Measurements from ENCODE around the gene MLN.

MLN gene

GRCh38 chr6:33820243-33820642, 16.4 kb upstream of the MLN start:
- no peak overlapping the region for H3K4me2 ChIP-seq (ENCODE audit: insufficient read depth, low read length)
- no peak overlapping the region for H3K27ac ChIP-seq (ENCODE audit: low read length)
- no peaks in the 10 kb centered on the region for H3K36me3 ChIP-seq (ENCODE audit: insufficient read depth, low read length)
- peaks cover 8% of the 10 kb centered on the region for H3K27me3 ChIP-seq (ENCODE audit: insufficient read depth, low read length, poor library complexity)
- H2AFZ ChIP-seq (ENCODE audit: low read depth, low read length), result no peak overlapping the region
- no peaks in the 10 kb centered on the region for H3K4me1 ChIP-seq (ENCODE audit: insufficient read depth, low read length)
- no peak overlapping the region for H3K4me3 ChIP-seq (ENCODE audit: low read depth in 1 of 2, low read length in 2 of 2)
- no peaks in the 10 kb centered on the region; the same call in 1 of the 2 replicates for H4K20me1 ChIP-seq (ENCODE audit: insufficient read depth, low read length)
- H3K9me3 ChIP-seq (ENCODE audit: insufficient read depth, low read length, severe bottlenecking), result no peaks in the 10 kb centered on the region
- ATAC-seq (ENCODE audit: insufficient read depth, low read depth) (no peak), DNase-seq (no peak)
- H3K79me2 ChIP-seq (ENCODE audit: insufficient read depth, low read length), result no peaks in the 10 kb centered on the region
- TF ChIP-seq CTCF (IDR thresholded peaks at IDR 0.05; ENCODE audit: borderline replicate concordance, extremely low read depth, low read length, poor library complexity, severe bottlenecking), result no peak
- no peak overlapping the region for H3K9ac ChIP-seq (ENCODE audit: low read depth, low read length)

GRCh38 chr6:33819021-33819420, 15.2 kb upstream of the MLN start:
- H3K9me3 ChIP-seq (ENCODE audit: insufficient read depth, low read length, severe bottlenecking), result no peaks in the 10 kb centered on the region
- DNase-seq, result no peak

GRCh38 chr6:33818293-33818692, 14.5 kb upstream of the MLN start:
- no peaks in the 10 kb centered on the region for H3K79me2 ChIP-seq (ENCODE audit: insufficient read depth, low read length)
- ATAC-seq (ENCODE audit: insufficient read depth, low read depth) (no peak), DNase-seq (no peak)
- H3K36me3 ChIP-seq (ENCODE audit: insufficient read depth, low read length), result no peaks in the 10 kb centered on the region
- H3K9me3 ChIP-seq (ENCODE audit: insufficient read depth, low read length, severe bottlenecking), result no peaks in the 10 kb centered on the region
- H2AFZ ChIP-seq (ENCODE audit: low read depth, low read length), result no peak overlapping the region
- no peak overlapping the region for H3K9ac ChIP-seq (ENCODE audit: low read depth, low read length)
- peaks cover 5% of the 10 kb centered on the region for H4K20me1 ChIP-seq (ENCODE audit: insufficient read depth, low read length)
- H3K4me2 ChIP-seq (ENCODE audit: insufficient read depth, low read length), result no peak overlapping the region
- H3K4me3 ChIP-seq (ENCODE audit: low read depth in 1 of 2, low read length in 2 of 2), result no peak overlapping the region
- peaks cover 8% of the 10 kb centered on the region for H3K27me3 ChIP-seq (ENCODE audit: insufficient read depth, low read length, poor library complexity)
- no peak for TF ChIP-seq CTCF (IDR thresholded peaks at IDR 0.05; ENCODE audit: borderline replicate concordance, extremely low read depth, low read length, poor library complexity, severe bottlenecking)
- TF ChIP-seq EZH2 (IDR thresholded peaks at IDR 0.05; ENCODE audit: borderline replicate concordance, low read depth, low read length, severe bottlenecking), result no peak
- no peak overlapping the region for H3K27ac ChIP-seq (ENCODE audit: low read length)
- no peaks in the 10 kb centered on the region for H3K4me1 ChIP-seq (ENCODE audit: insufficient read depth, low read length)

More at GRCh38 chr6:33819021-33819420, 15.2 kb upstream of the MLN start:
- TF ChIP-seq EZH2 (IDR thresholded peaks at IDR 0.05; ENCODE audit: borderline replicate concordance, low read depth, low read length, severe bottlenecking) (no peak), CTCF (IDR thresholded peaks at IDR 0.05; ENCODE audit: borderline replicate concordance, extremely low read depth, low read length, poor library complexity, severe bottlenecking) (no peak)
- no peaks in the 10 kb centered on the region for H3K36me3 ChIP-seq (ENCODE audit: insufficient read depth, low read length)
- H2AFZ ChIP-seq (ENCODE audit: low read depth, low read length), result no peak overlapping the region
- ATAC-seq (ENCODE audit: insufficient read depth, low read depth), result no peak
- no peaks in the 10 kb centered on the region for H3K4me1 ChIP-seq (ENCODE audit: insufficient read depth, low read length)
- H3K4me2 ChIP-seq (ENCODE audit: insufficient read depth, low read length), result no peak overlapping the region
- no peak overlapping the region for H3K9ac ChIP-seq (ENCODE audit: low read depth, low read length)
- H3K27ac ChIP-seq (ENCODE audit: low read length), result no peak overlapping the region
- peaks cover 5% of the 10 kb centered on the region for H4K20me1 ChIP-seq (ENCODE audit: insufficient read depth, low read length)
- peaks cover 8% of the 10 kb centered on the region for H3K27me3 ChIP-seq (ENCODE audit: insufficient read depth, low read length, poor library complexity)
- H3K4me3 ChIP-seq (ENCODE audit: low read depth in 1 of 2, low read length in 2 of 2), result no peak overlapping the region
- no peaks in the 10 kb centered on the region for H3K79me2 ChIP-seq (ENCODE audit: insufficient read depth, low read length)

- H2AFZ ChIP-seq (ENCODE audit: low read depth, low read length), result no peak overlapping the region
- H3K79me2 ChIP-seq (ENCODE audit: insufficient read depth, low read length), result no peaks in the 10 kb centered on the region
- no peak for TF ChIP-seq CTCF (IDR thresholded peaks at IDR 0.05; ENCODE audit: borderline replicate concordance, extremely low read depth, low read length, poor library complexity, severe bottlenecking)
- TF ChIP-seq EZH2 (IDR thresholded peaks at IDR 0.05; ENCODE audit: borderline replicate concordance, low read depth, low read length, severe bottlenecking), result no peak
- no peak overlapping the region for H3K9ac ChIP-seq (ENCODE audit: low read depth, low read length)
- no peak overlapping the region for H3K4me3 ChIP-seq (ENCODE audit: low read depth in 1 of 2, low read length in 2 of 2)
- peaks cover 5% of the 10 kb centered on the region; the same call in 1 of the 2 replicates for H4K20me1 ChIP-seq (ENCODE audit: insufficient read depth, low read length)
- ATAC-seq (ENCODE audit: insufficient read depth, low read depth) (no peak), DNase-seq (no peak)
- H3K9me3 ChIP-seq (ENCODE audit: insufficient read depth, low read length, severe bottlenecking), result no peaks in the 10 kb centered on the region
- H3K27me3 ChIP-seq (ENCODE audit: insufficient read depth, low read length, poor library complexity), result peaks cover 8% of the 10 kb centered on the region
- H3K36me3 ChIP-seq (ENCODE audit: insufficient read depth, low read length), result no peaks in the 10 kb centered on the region
- no peaks in the 10 kb centered on the region for H3K4me1 ChIP-seq (ENCODE audit: insufficient read depth, low read length)
- no peak overlapping the region for H3K27ac ChIP-seq (ENCODE audit: low read length)
- H3K4me2 ChIP-seq (ENCODE audit: insufficient read depth, low read length), result no peak overlapping the region
These were observed 13.7 kb upstream of the MLN start for GRCh38 chr6:33817489-33817888.

Measured in DND-41 (cell line).